Measurements from ENCODE around the gene TMEM117.

GRCh38 chr12:44422559-44422958 is 586.7 kb downstream of the TMEM117 start:
- TF ChIP-seq POLR2A (IDR thresholded peaks at IDR 0.05) (no peak), CTCF (IDR thresholded peaks at IDR 0.05) (no peak), EP300 (IDR thresholded peaks at IDR 0.05) (no peak)

All from tibial nerve (tissue), 4 donors.